GM12891 (cell line): ENCODE results near the gene SHROOM3.

Source experiments
- POLR2A ChIP-seq: IDR thresholded peaks from 2 replicates; pipeline ENCODE4 v1.6.1; 2011; ENCODE audit warnings: low read depth, low read length, control low read depth
- POLR2AphosphoS5 ChIP-seq: IDR thresholded peaks from 2 replicates; pipeline ENCODE4 v1.6.1; 2011; ENCODE audit warnings: low read depth, low read length, control low read depth
- SPI1 ChIP-seq: IDR thresholded peaks from 2 replicates; pipeline ENCODE4 v1.6.1; 2011; ENCODE audit warnings: low read depth, low read length, control low read depth
- TAF1 ChIP-seq: IDR thresholded peaks from 2 replicates; pipeline ENCODE4 v1.6.1; 2011; ENCODE audit warnings: low read depth, low read length, control low read depth

DNA sequence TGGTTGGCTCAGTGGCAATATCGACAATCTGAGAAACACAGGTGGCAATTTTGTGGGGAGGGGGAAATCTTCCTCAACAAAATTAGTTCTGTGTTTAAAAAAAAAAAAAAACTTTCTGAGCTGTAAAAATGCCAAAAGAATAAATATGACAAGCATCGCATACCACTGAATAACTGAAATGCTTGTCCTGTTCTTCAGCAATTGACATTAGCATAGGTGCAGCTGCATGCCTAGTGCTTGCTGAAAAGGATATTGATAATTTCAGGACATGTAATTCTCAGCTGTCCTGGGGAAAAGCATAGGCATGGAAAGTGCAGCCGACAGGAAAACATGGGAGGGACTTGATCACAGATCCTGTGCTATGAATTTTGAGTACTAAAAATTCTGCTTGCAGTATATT is 315.7 kb downstream of the SHROOM3 start:
- no peak for TF ChIP-seq POLR2AphosphoS5
- no peak for TF ChIP-seq POLR2A
- no peak for TF ChIP-seq TAF1
- TF ChIP-seq SPI1, result no peak
